GM12878 (cell line): ENCODE measurements around the gene ITSN1. TPM values are rescaled to one million over a fixed set of nuclear protein-coding genes. Genes with fewer than 3 reads are reported as not detected.

ENCODE experiments used
- ATAC-seq: fragments of 200-7000 bp; cut with Tn5 transposase; 3 replicates; pipeline ENCODE4 v1.9.1; 2020; ENCODE audit warnings: mild to moderate bottlenecking, moderate library complexity
- BruUV-seq: library from RNA; stranded (reverse); fragments of 400-500 nt; replicated peaks from 2 replicates; lab custom pipeline; 2021; lab: Mats Ljungman, UMichigan
- CTCF ChIA-PET: fragments of 300-600 bp; sonication (Branson Sonifier 250); formaldehyde crosslinking; extraction: SDS; loops from one replicate; lab custom pipeline; 2021; ENCODE audit warnings: inconsistent platforms; lab: Yijun Ruan, JAX
- POLR2A ChIA-PET: fragments of 350-600 bp; formaldehyde crosslinking; extraction: SDS; loops from one replicate; lab custom pipeline; 2021; ENCODE audit warnings: inconsistent platforms; lab: Charles Lee
- RAD21 ChIA-PET: fragments of 300-600 bp; sonication (Branson Sonifier 250); formaldehyde crosslinking; loops from one replicate; lab custom pipeline; 2023; ENCODE audit warnings: antibody characterized with exemption; ENCODE audit not compliant: unreplicated experiment; lab: Charles Lee
- SMC1A ChIA-PET: fragments of 300-600 bp; sonication (Branson Sonifier 250); formaldehyde crosslinking; loops from one replicate; lab custom pipeline; 2023; ENCODE audit not compliant: unreplicated experiment, uncharacterized antibody; lab: Charles Lee
- DNase-seq: peaks from one replicate; pipeline ENCODE4 v3.0.0-alpha.2; 2011; ENCODE audit warnings: low read depth, low spot score
- FAIRE-seq: peaks from 3 replicates; lab custom pipeline; 2011; peaks lifted over from hg19 to GRCh38; lab: Jason Lieb, UNC
- H2AFZ ChIP-seq: 2 replicates; pipeline ENCODE4 v1.6.0; 2011; ENCODE audit warnings: low read depth, low read length, control low read depth; ENCODE audit not compliant: control insufficient read depth
- H3K27ac ChIP-seq: 2 replicates; pipeline ENCODE4 v1.5.1; 2011; ENCODE audit warnings: control low read depth; ENCODE audit not compliant: control insufficient read depth, insufficient read depth
- H3K27me3 ChIP-seq, 2 experiments: replicated peaks in 1 of 2; 2 replicates each; pipeline versions ENCODE4 v1.6.0 to v1.6.1; 2011; ENCODE audit warnings: low read length in 1 of 2; ENCODE audit not compliant: control insufficient read depth in 2 of 2, insufficient read depth in 2 of 2
- H3K36me3 ChIP-seq, 2 experiments: 2 replicates each; pipeline ENCODE4 v1.5.1; 2011; ENCODE audit warnings: low read length in 1 of 2; ENCODE audit not compliant: control insufficient read depth in 2 of 2, insufficient read depth in 2 of 2
- H3K4me1 ChIP-seq: 2 replicates; pipeline ENCODE4 v1.6.1; 2011; ENCODE audit warnings: mild to moderate bottlenecking, low read length, moderate library complexity, mixed read lengths; ENCODE audit not compliant: control insufficient read depth, insufficient read depth
- H3K4me2 ChIP-seq: 2 replicates; pipeline ENCODE4 v1.6.0; 2011; ENCODE audit warnings: control low read depth; ENCODE audit not compliant: control insufficient read depth, insufficient read depth
- H3K4me3 ChIP-seq: fragments of 200-600 bp; sonication (generic); 2 replicates; pipeline ENCODE4 v1.5.1; 2016
- H3K79me2 ChIP-seq: 2 replicates; pipeline ENCODE4 v1.6.0; 2011; ENCODE audit warnings: low read length; ENCODE audit not compliant: control insufficient read depth, insufficient read depth
- H3K9ac ChIP-seq: 2 replicates; pipeline ENCODE4 v1.8.0; 2011; ENCODE audit warnings: low read length, control low read depth, mixed read lengths; ENCODE audit not compliant: control insufficient read depth, insufficient read depth
- H3K9me3 ChIP-seq: replicated peaks from 3 replicates; pipeline ENCODE4 v1.5.1; 2011; ENCODE audit warnings: mild to moderate bottlenecking, low read length; ENCODE audit not compliant: control insufficient read depth, insufficient read depth
- H4K20me1 ChIP-seq: 2 replicates; pipeline ENCODE4 v1.6.0; 2011; ENCODE audit not compliant: control insufficient read depth, insufficient read depth
- CHD4 ChIP-seq: fragments of 200-600 bp; sonication (generic); IDR thresholded peaks from 2 replicates; pipeline ENCODE4 v1.6.1; 2016; ENCODE audit warnings: mild to moderate bottlenecking
- IRF5 ChIP-seq: fragments of 450-650 bp; IDR thresholded peaks from 2 replicates; pipeline ENCODE4 v1.6.1; 2017; ENCODE audit warnings: borderline replicate concordance
- JUNB ChIP-seq: IDR thresholded peaks from 2 replicates; pipeline ENCODE4 v1.6.1; 2016; ENCODE audit warnings: antibody characterized with exemption, mild to moderate bottlenecking
- NFYA ChIP-seq: IDR thresholded peaks from 2 replicates; pipeline ENCODE4 v1.6.1; 2011; ENCODE audit warnings: low read depth, mild to moderate bottlenecking, low read length, improper control_type of control experiment, borderline replicate concordance
- POLR2AphosphoS2 ChIP-seq: IDR thresholded peaks from 2 replicates; pipeline ENCODE4 v1.6.1; 2011; ENCODE audit warnings: low read depth, mild to moderate bottlenecking, low read length, improper control_type of control experiment, moderate library complexity
- PRDM15 ChIP-seq: fragments of 450-650 bp; formaldehyde crosslinking; IDR thresholded peaks from 2 replicates; pipeline ENCODE4 v1.4.0; 2020; ENCODE audit warnings: mild to moderate bottlenecking, moderate library complexity
- TCF7 ChIP-seq: IDR thresholded peaks from 2 replicates; pipeline ENCODE4 v1.6.1; 2014; ENCODE audit warnings: antibody characterized with exemption, borderline replicate concordance
- USF2 ChIP-seq: IDR thresholded peaks from 2 replicates; pipeline ENCODE4 v1.6.1; 2011; ENCODE audit warnings: low read depth, low read length, improper control_type of control experiment, borderline replicate concordance
- ZNF687 ChIP-seq: fragments of 450-650 bp; IDR thresholded peaks from 2 replicates; pipeline ENCODE4 v1.6.1; 2017; ENCODE audit warnings: mild to moderate bottlenecking, moderate library complexity
- WGBS: methylation state at CpG from one replicate; pipeline ENCODE4 v1.1.6; 2016; ENCODE audit warnings: low lambda C conversion rate; ENCODE audit not compliant: insufficient replicate concordance, insufficient coverage; ENCODE audit errors: missing lambda C conversion rate; 5-methylcytosine and 5-hydroxymethylcytosine counted together
- in situ Hi-C: fragments of 300-500 bp; cut with MboI; formaldehyde crosslinking; loops from 9 replicates; pipeline ENCODE4 v1.14.3; 2018; ENCODE audit warnings: mixed read lengths
- intact Hi-C: fragments of 100-400 bp; cut with micrococcal nuclease; formaldehyde crosslinking; loops from one replicate; pipeline ENCODE4 v1.14.2; 2022; ENCODE audit not compliant: unreplicated experiment
- polyA plus RNA-seq, 11 experiments: library from polyadenylated mRNA; depleted of rRNA in 4 of 11; unstranded in 6 of 11; stranded (reverse) in 5 of 11; fragments of >200 nt; fragmentation: Nextera tagmentation in 4 of 11; fragmentation: Illumina TruSeq in 1 of 11; extraction: Ambion mirVana in 4 of 11; extraction: Trizol in 1 of 11; gene quantifications; 1 replicate in 1 of 11; 2 replicates in 10 of 11; pipeline versions ENCODE4 v1.2.1 to v1.2.3, GENCODE V29; 2011 to 2016; ENCODE audit warnings: inconsistent platforms in 2 of 11, missing spikeins in 2 of 11, low read depth in 1 of 11
- total RNA-seq, 4 experiments: library from RNA; depleted of rRNA in 3 of 4; stranded (reverse); fragments of >200 nt in 3 of 4; fragmentation: Illumina TruSeq in 1 of 4; extraction: Trizol in 1 of 4; gene quantifications; 2 replicates each; pipeline versions ENCODE4 v1.2.1 to v1.2.3, GENCODE V29; 2013 to 2021

Gene ITSN1
- total and polyA plus RNA-seq, 10 of the 15 experiments (the other 5 are each of a cell fraction or from before 2014, with no cell fraction given), result 0.89 to 10.6 (median 4.8) TPM

- no peak for TF ChIP-seq POLR2AphosphoS2
- no peak for TF ChIP-seq IRF5
- TF ChIP-seq TCF7, result no peak
- TF ChIP-seq USF2, result no peak
- no peak for TF ChIP-seq NFYA
- no peak for TF ChIP-seq CHD4
Measured at GRCh38 chr21:33897098-33897497, 254.8 kb downstream of the ITSN1 start (continued).

- in situ Hi-C loops (no loop called here), intact Hi-C loops (no loop called here)
- SMC1A ChIA-PET, result interaction anchor here (0.5 kb wide), 1 partner anchor 243 kb away, joined by 3 read pairs; no protein-coding TSS in a partner anchor
- RAD21 ChIA-PET, result interaction anchor here (1.4 kb wide), 1 partner anchor 27 kb away, joined by 3 read pairs; no protein-coding TSS in a partner anchor
- Histone ChIP-seq H3K4me3 (no peak overlapping the region), H2AFZ (no peak overlapping the region), H4K20me1 (no peaks in the 10 kb centered on the region), H3K4me1 (no peaks in the 10 kb centered on the region), H3K9me3 (no peaks in the 10 kb centered on the region), H3K9ac (no peak overlapping the region), H3K27me3 (no peaks in the 10 kb centered on the region), H3K27ac (no peak overlapping the region), H3K36me3 (peaks cover 6 to 9% of the 10 kb centered on the region in 2 experiments; a peak in 3 of 4 replicates), H3K4me2 (no peak overlapping the region), H3K79me2 (no peaks in the 10 kb centered on the region)
- DNase-seq (no peak), ATAC-seq (no peak), FAIRE-seq (no peak)
- TF ChIP-seq JUNB, result no peak
- no peak for TF ChIP-seq ZNF687
- no peak for TF ChIP-seq PRDM15
- 90% methylated on average over 3 of the region's 3 CpGs for WGBS
- BruUV-seq, result no TSS peak
- CTCF ChIA-PET, result interaction anchor here (0.6 kb wide), 1 partner anchor 180 kb away, joined by 3 read pairs; no protein-coding TSS in a partner anchor
- POLR2A ChIA-PET, result no interaction called here
Measured at GRCh38 chr21:33897739-33898138, 255.4 kb downstream of the ITSN1 start.
